Putamen (tissue), 1 donor: ENCODE data around the gene CLIP2.
"Not testable (repeated sequence)": the region's sequence is repeated elsewhere in the genome, so short reads cannot be mapped to it uniquely, and the experiment has no call there.

Experiments
- DNase-seq: peaks from one replicate; pipeline ENCODE4 v3.0.0-alpha.2; 2016; ENCODE audit warnings: low spot score

The CLIP2 gene

DNA sequence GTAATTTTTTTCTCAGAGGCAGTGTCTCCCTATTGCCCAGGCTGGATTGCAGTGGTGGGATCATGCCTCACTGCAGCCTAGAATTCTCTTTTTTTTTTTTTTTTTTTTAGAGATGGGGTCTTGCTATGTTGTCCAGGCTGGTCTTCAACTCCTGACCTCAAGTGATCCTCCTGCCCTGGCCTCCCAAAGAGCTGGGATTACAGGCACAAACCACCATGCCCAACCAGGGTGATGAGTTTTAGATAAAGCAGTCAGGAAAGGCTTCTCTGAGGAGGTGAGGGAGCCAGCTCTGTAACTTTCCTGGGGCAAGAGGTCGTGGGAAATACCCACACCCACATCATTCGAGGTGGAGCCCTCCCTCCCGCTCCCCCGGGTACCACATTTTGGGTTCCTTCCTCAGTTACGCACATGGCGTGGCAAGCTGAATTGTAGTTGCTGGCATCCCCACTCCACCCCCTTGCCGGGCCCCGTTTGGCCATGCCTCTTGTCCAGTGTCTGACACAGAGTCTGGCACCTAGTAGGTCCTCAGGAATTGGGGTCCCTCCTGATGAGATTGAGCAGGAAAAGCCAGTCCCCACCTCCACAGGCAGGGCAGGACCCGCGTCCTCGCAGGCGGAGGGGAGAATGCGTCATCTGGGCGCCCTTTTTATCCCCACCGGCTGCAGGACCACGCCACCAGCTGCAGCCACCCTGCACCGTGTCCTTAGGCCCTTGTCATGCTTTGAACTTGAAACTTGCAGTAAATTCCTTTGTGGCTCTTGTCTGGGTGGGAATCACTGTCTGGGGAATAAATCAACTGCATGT, 43.4 kb downstream of the CLIP2 start:
- no peak for DNase-seq

- no peak for DNase-seq
Observed at GRCh38 chr7:74334030-74334429, 44.8 kb downstream of the CLIP2 start.

DNA sequence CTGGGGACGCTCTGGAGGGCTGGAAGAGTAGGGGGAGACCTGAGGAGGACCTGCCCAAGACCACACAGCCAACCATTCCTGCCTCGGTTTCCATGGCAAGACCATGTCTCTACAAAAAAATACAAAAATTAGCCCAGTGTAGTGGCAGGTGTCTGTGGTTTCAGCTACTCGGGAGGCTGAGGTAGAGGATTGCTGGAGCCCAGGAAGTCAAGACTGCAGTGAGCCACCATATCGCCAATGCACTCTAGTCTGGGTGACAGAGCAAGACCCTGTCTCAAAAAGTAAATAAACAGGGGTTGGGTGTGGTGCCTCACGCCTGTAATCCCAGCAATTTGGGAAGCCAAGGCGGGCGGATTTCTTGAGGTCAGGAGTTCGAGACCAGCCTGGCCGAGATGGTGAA, 48.7 kb downstream of the CLIP2 start:
- DNase-seq: no peak

GRCh38 chr7:74338366-74339108, 49.3 kb downstream of the CLIP2 start:
- DNase-seq: no peak

DNA sequence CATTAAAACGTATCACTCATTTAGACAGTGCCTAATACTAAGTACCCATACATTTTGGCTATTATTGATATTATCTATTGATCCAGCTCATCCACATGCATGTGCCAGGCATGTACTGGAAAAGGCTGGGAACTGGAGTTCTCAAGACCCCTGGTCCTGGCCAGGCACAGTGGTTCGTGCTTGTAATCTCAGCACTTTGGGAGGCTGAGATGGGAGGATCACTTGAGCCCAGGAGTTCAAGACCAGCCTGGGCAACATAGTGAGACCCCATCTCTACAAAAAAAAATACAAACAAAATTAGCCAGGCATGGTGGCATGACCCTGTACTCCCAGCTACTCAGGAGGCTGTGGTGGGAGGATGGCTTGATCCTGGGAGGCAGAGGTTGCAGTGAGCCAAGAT, 50.4 kb downstream of the CLIP2 start:
- DNase-seq: not testable (repeated sequence)

DNA sequence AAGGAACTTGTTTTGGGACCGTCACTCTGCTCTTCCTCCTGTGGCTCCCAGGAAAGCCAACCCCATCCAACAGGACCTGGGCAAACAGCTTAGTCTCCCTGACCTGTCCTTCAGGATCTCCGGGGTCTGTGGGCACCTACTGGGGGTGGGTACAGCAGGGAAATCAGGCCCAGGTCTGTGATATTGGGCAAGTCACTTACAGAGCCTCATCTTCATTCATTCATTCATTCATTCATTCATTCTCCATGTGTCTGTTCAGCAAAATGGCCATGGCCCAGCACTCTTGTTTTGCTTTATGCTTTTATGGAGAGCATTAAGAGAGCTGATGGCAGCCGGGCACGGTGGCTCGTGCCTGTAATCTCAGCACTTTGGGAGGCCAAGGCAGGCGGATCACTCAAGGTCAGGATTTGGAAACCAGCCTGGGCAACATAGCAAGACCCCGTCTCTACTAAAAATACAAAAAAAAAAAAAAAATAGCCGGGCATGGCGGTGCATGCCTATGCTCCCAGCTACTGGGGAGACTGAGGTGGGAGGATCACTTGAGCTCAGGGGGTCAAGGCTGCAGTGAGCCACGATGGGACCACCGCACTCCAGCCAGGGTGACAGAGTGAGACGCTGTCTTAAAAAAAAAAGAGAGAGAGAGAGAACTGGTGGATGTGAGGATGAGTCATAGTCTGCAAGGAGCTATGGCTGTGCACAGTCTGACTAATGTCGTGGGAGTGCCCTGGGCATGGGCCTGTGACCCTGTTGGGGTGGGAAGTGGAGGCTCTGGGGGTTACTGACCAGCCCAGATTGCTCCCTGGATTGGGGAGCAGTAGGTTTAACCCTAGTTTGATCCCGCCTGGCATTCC, 54.3 kb downstream of the CLIP2 start:
- no peak for DNase-seq

- no peak for DNase-seq
Observed at GRCh38 chr7:74344132-74344496, 54.9 kb downstream of the CLIP2 start.

DNA sequence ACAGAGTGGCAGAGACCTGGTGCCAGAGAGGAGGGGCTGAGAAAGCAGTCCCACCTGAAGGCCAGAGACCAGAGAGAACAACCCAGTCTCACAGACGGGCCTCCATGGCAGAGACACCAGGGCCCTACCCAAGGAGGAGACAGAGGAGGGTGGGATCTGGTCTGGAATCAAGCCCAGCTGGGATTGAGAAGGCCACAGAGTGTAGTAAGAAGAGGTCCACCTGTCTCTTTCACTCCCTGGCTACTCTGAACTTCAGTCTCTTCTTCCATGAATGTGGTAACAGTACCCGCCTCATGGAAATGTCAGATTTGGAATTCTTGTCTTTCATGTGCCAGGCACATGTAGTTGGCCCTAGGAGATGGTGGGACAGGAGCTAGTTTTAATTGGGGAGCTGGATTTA, 55.6 kb downstream of the CLIP2 start:
- no peak for DNase-seq

DNA sequence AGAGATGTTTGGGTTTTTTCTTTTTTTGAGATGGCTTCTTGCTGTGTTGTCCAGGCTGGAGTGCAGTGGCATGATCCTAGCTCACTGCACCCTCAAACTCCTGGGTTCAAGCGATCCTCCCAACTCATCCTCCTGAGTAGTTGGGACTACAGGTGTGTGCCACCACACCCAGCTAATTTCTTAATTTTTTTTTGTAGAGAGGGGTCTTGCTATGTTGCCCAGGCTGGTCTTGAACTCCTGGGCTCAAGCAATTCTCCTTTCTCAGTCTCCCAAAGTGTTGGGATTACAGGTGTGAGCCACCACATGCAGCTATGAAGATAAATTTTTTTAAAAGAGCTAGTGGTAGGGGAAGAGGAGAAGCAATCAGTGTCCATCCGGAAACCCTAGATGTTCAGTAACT, 56.8 kb downstream of the CLIP2 start:
- no peak for DNase-seq

DNA sequence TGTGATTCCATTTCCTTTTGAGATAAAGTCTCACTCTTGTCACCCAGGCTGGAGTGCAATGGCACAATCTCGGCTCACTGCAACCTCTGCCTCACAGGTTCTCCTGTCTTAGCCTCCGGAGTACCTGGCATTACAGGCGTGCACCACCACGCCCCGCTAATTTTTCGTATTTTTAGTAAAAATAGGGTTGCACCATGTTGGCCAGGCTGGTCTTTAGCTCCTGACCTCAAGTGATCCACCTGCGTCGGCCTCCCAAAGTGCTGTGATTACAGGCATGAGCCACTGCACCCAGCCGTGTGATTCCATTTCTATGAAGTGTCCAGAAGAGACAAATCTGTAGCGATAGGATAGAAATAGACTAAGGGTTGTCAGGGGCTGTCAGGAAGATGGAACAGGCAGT, 60.4 kb downstream of the CLIP2 start:
- no peak for DNase-seq

DNA sequence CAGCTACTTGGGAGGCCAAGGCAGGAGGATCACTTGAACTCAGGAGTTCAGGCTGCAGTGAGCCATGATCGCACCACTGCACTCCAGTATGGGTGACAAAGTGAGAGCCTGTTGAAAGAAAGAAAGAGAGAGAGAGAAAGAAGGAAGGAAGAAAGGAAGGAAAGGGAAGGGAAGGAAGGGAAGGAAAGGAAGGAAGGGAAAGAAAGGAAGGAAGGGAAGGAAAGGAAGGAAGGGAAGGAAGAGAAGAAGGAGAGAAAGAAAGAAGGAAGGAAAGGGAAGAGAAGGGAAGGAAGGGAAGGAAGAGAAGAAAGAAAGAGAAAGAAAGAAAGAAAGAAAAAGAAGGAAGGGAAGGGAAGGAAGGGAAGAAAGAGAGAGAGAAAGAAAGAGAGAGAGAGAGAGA, 61.5 kb downstream of the CLIP2 start:
- no peak for DNase-seq

- no peak for DNase-seq
Observed at GRCh38 chr7:74351836-74352235, 62.6 kb downstream of the CLIP2 start.

DNA sequence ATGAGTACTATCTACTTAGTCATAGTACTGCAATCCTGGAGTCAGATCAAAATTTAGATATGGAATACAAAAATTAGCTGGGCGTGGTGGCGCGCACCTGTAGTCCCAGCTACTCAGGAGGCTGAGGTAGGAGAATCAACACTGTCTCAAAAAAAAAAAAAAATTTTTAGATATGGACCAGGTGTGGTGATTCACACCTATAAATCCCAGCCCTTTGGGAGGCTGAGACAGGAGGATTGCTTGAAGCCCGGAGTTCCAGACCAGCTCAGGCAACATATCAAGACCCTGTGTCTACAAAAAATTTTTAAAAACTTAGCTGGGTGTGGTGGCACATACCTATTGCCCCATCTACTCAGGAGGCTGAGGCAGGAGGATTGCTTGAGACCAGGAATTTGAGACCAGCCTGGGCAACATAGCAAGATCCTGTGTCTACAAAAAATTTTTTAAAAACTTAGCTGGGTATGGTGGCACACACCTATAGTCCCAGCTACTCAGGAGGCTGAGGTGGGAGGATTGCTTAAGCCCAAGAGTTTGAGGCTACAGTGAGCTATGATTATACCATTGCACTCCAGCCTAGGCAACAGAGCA, 63.4 kb downstream of the CLIP2 start:
- DNase-seq: not testable (repeated sequence)

DNA sequence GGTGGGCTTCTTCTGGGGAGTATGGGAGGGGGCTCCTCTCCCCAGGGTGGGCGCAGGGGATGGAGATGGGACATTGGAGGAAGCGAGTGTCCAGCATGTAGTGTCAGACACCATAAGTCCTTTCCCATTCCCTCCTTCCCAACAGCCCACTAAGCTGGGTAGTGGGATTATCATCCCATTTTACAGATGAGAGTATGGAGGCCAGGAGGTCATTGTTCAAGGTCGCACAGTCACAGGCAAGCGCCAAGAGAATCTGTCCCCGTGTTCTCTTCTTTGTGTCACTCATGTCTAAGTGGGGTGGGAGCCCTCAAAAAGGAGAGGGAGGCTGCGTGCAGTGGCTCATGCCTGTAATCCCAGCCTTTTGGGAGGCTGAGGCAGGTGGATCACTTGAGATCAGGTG, 64.8 kb downstream of the CLIP2 start:
- no peak for DNase-seq

- DNase-seq: no peak
Observed at GRCh38 chr7:74355091-74355490, 65.9 kb downstream of the CLIP2 start.

DNA sequence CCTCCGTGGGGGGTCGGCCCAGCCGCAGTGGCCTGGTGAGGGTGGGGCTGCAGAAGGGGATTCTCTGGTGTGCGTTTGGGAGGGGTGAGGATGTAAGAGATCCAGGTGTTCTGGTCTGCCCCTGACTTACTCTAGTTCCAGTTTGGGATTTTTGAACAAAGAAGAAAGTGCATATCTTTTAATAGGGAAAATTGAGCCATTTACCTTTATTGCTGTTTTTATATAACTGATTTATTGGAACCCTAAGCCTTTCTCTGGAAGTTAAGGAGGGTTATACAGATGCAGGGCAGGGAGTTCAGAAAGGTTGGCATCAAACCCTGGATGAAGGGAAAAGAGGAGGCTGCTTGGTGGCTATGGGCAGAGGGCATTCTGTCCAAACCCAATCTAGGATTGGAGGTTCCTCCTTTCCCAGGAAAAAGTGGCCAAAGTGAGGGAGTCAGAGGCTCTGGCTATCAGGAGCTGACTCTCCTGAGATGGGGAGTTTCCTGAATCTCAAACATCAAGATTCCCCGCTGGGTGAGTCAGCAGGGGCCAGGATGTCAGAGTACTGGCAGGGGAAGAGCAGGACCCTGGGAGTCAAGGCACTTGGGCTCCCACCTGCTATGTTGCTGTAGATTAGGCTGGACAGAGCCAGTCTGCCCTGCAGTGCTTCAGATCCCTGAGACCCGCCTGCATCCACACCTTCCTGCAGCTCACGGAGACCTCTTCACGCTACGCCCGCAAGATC, 67.5 kb downstream of the CLIP2 start:
- DNase-seq: no peak

DNA sequence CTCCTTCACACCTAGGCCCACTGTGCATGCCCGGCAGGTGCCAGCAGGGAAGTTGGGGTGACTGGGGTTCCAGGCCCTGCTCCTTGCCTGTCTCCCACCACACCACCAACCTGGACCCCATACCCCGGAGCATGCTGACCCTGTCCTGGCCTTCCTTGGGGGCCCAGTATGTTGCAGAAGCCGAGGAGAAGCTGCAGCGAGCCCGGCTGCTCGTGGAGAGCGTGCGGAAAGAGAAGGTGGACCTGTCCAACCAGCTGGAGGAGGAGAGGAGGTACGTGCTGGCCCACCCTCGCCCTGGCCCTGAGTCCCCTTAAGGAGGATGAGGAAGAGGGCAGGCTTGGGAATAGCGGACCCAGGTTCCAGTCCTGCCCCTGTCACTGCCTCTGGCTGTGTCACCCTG, 70.8 kb downstream of the CLIP2 start:
- DNase-seq: no peak

DNA sequence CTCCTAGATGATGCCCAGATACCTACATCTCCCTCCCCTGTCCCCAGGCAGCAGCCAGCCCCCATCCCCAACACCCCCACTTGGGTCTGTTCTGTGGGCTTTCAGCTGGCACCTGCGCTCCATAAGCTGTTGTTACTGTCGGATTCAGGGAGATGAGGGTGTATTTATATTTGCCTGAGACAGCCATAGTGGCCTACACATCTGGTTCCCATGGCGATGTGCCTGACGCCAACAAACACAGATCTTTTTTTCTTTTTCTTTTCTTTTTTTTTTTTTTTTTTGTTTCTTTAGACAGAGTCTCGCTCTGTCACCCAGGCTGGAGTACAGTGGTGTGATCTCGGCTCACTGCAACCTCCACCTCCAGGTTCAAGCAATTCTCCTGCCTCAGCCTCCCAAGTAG, 73.1 kb downstream of the CLIP2 start:
- DNase-seq: no peak

- no peak for DNase-seq
Observed at GRCh38 chr7:74364061-74364460, 74.9 kb downstream of the CLIP2 start.

GRCh38 chr7:74365322-74366022, 76.3 kb downstream of the CLIP2 start:
- DNase-seq: peak; percentile 80
